Measurements from ENCODE around the gene EPB41L5.

EPB41L5 gene

GRCh38 chr2:120016800-120017199, 3.9 kb downstream of the EPB41L5 start:
- no peaks in the 10 kb centered on the region for H3K36me3 ChIP-seq (replicated peaks; ENCODE audit: insufficient read depth, low read length)
- TF ChIP-seq CTCF (IDR thresholded peaks at IDR 0.05; ENCODE audit: low read length) (no peak), EZH2phosphoT487 (IDR thresholded peaks at IDR 0.05; ENCODE audit: low read length) (no peak), EZH2 (optimal IDR thresholded peaks at IDR 0.05; ENCODE audit: low read depth, low read length) (no peak)

GRCh38 chr2:120017201-120017600, 4.3 kb downstream of the EPB41L5 start:
- H3K4me2 ChIP-seq (ENCODE audit: low read depth, low read length): no peak overlapping the region
- H4K20me1 ChIP-seq (ENCODE audit: insufficient read depth, low read length): no peaks in the 10 kb centered on the region
- no peaks in the 10 kb centered on the region for H3K36me3 ChIP-seq (replicated peaks; ENCODE audit: insufficient read depth, low read length)
- H3K4me1 ChIP-seq (ENCODE audit: low read length): peaks cover 6% of the 10 kb centered on the region; the same call in 1 of the 2 replicates
- TF ChIP-seq EZH2 (optimal IDR thresholded peaks at IDR 0.05; ENCODE audit: low read depth, low read length) (no peak), CTCF (IDR thresholded peaks at IDR 0.05; ENCODE audit: low read length) (no peak), EZH2phosphoT487 (IDR thresholded peaks at IDR 0.05; ENCODE audit: low read length) (no peak)
- no peak for DNase-seq
- no peak overlapping the region for H3K9ac ChIP-seq (ENCODE audit: low read length)
- H2AFZ ChIP-seq (ENCODE audit: low read length): no peak overlapping the region
- H3K27ac ChIP-seq (ENCODE audit: low read length): no peak overlapping the region
- H3K79me2 ChIP-seq (ENCODE audit: low read length): peaks cover 13% of the 10 kb centered on the region
- no peaks in the 10 kb centered on the region for H3K9me3 ChIP-seq (replicated peaks; ENCODE audit: insufficient read depth, low read length)
- no peaks in the 10 kb centered on the region for H3K9me2 ChIP-seq (replicated peaks; ENCODE audit: insufficient read depth, low read length)
- H3F3A ChIP-seq (ENCODE audit: insufficient read depth, low read length): peaks cover 4% of the 10 kb centered on the region; the same call in 1 of the 2 replicates
- H3K4me3 ChIP-seq (ENCODE audit: low read length): no peak overlapping the region
- no peaks in the 10 kb centered on the region for H3K27me3 ChIP-seq (replicated peaks; ENCODE audit: insufficient read depth, low read length)

More at GRCh38 chr2:120016800-120017199, 3.9 kb downstream of the EPB41L5 start:
- H3K27ac ChIP-seq (ENCODE audit: low read length): no peak overlapping the region
- no peaks in the 10 kb centered on the region for H4K20me1 ChIP-seq (ENCODE audit: insufficient read depth, low read length)
- peaks cover 13% of the 10 kb centered on the region for H3K79me2 ChIP-seq (ENCODE audit: low read length)
- H3K9me2 ChIP-seq (replicated peaks; ENCODE audit: insufficient read depth, low read length): no peaks in the 10 kb centered on the region
- DNase-seq: no peak
- H3K4me3 ChIP-seq (ENCODE audit: low read length): no peak overlapping the region
- no peak overlapping the region for H2AFZ ChIP-seq (ENCODE audit: low read length)
- no peak overlapping the region for H3K4me2 ChIP-seq (ENCODE audit: low read depth, low read length)
- H3K9me3 ChIP-seq (replicated peaks; ENCODE audit: insufficient read depth, low read length): no peaks in the 10 kb centered on the region
- no peak overlapping the region for H3K9ac ChIP-seq (ENCODE audit: low read length)
- peaks cover 7% of the 10 kb centered on the region for H3K4me1 ChIP-seq (ENCODE audit: low read length)
- H3F3A ChIP-seq (ENCODE audit: insufficient read depth, low read length): peaks cover 7% of the 10 kb centered on the region; the same call in 1 of the 2 replicates
- H3K27me3 ChIP-seq (replicated peaks; ENCODE audit: insufficient read depth, low read length): no peaks in the 10 kb centered on the region

GRCh38 chr2:120018549-120018948, 5.7 kb downstream of the EPB41L5 start:
- no peak overlapping the region for H3K4me3 ChIP-seq (ENCODE audit: low read length)
- peaks cover 11% of the 10 kb centered on the region for H3K79me2 ChIP-seq (ENCODE audit: low read length)
- TF ChIP-seq EZH2phosphoT487 (IDR thresholded peaks at IDR 0.05; ENCODE audit: low read length) (no peak), CTCF (IDR thresholded peaks at IDR 0.05; ENCODE audit: low read length) (no peak), EZH2 (optimal IDR thresholded peaks at IDR 0.05; ENCODE audit: low read depth, low read length) (no peak)
- peaks cover 6% of the 10 kb centered on the region; the same call in 1 of the 2 replicates for H3K4me1 ChIP-seq (ENCODE audit: low read length)
- H3K9ac ChIP-seq (ENCODE audit: low read length): no peak overlapping the region
- DNase-seq: no peak
- no peak overlapping the region for H2AFZ ChIP-seq (ENCODE audit: low read length)
- no peaks in the 10 kb centered on the region for H3K36me3 ChIP-seq (replicated peaks; ENCODE audit: insufficient read depth, low read length)
- no peaks in the 10 kb centered on the region for H3K9me2 ChIP-seq (replicated peaks; ENCODE audit: insufficient read depth, low read length)
- H3K4me2 ChIP-seq (ENCODE audit: low read depth, low read length): no peak overlapping the region
- no peak overlapping the region for H3K27ac ChIP-seq (ENCODE audit: low read length)
- H3K9me3 ChIP-seq (replicated peaks; ENCODE audit: insufficient read depth, low read length): no peaks in the 10 kb centered on the region
- no peaks in the 10 kb centered on the region for H4K20me1 ChIP-seq (ENCODE audit: insufficient read depth, low read length)
- H3K27me3 ChIP-seq (replicated peaks; ENCODE audit: insufficient read depth, low read length): no peaks in the 10 kb centered on the region
- H3F3A ChIP-seq (ENCODE audit: insufficient read depth, low read length): no peaks in the 10 kb centered on the region
